Measurements from ENCODE around the gene OR8H2. TPM values are rescaled to one million over a fixed set of nuclear protein-coding genes. Genes with fewer than 3 reads are reported as not detected.
"Not testable (repeated sequence)": the region's sequence is repeated elsewhere in the genome, so short reads cannot be mapped to it uniquely, and the experiment has no call there.

The OR8H2 gene
- total RNA-seq: not detected

GRCh38 chr11:56103210-56103737 is at the start of gene OR8H2:
Gene OR8H2, plus strand, starts transcription at chr11:56103687. Its CDS starts 1,356 bp downstream, at chr11:56105043.
- ATAC-seq (no peak), DNase-seq (no peak)
- peaks cover 10% of the 10 kb centered on the region for H3K9me3 Mint-ChIP-seq (ENCODE audit: low read depth)
- no peak within 1 kb of the TSS for H3K27ac Mint-ChIP-seq
- CTCF ChIA-PET: no interaction called here
- H3K27me3 Mint-ChIP-seq: no peaks in the 10 kb centered on the region
- no peaks in the 10 kb centered on the region for H3K36me3 Mint-ChIP-seq
- no peaks in the 10 kb centered on the region for H3K4me1 Mint-ChIP-seq
- H3K4me3 Mint-ChIP-seq: no peak within 1 kb of the TSS

- H3K27ac Mint-ChIP-seq, ATAC-seq, DNase-seq, H3K4me1 Mint-ChIP-seq, H3K4me3 Mint-ChIP-seq, H3K27me3 Mint-ChIP-seq, CTCF ChIA-PET, H3K36me3 Mint-ChIP-seq: not testable (repeated sequence)
- H3K9me3 Mint-ChIP-seq (ENCODE audit: low read depth): peaks cover 12% of the 10 kb centered on the region
Observed at GRCh38 chr11:56056366-56056765, 47.1 kb upstream of the OR8H2 start.

GRCh38 chr11:56057661-56058237 is 45.7 kb upstream of the OR8H2 start:
- H3K36me3 Mint-ChIP-seq, H3K4me1 Mint-ChIP-seq, H3K27ac Mint-ChIP-seq, CTCF ChIA-PET, DNase-seq, ATAC-seq, H3K4me3 Mint-ChIP-seq, H3K27me3 Mint-ChIP-seq: not testable (repeated sequence)
- peaks cover 12% of the 10 kb centered on the region for H3K9me3 Mint-ChIP-seq (ENCODE audit: low read depth)

GRCh38 chr11:56058260-56058780 is 45.2 kb upstream of the OR8H2 start:
- H3K4me3 Mint-ChIP-seq, ATAC-seq, DNase-seq, CTCF ChIA-PET, H3K36me3 Mint-ChIP-seq, H3K27ac Mint-ChIP-seq, H3K27me3 Mint-ChIP-seq, H3K4me1 Mint-ChIP-seq: not testable (repeated sequence)
- peaks cover 12% of the 10 kb centered on the region for H3K9me3 Mint-ChIP-seq (ENCODE audit: low read depth)

- no peaks in the 10 kb centered on the region for H3K27me3 Mint-ChIP-seq
- CTCF ChIA-PET: no interaction called here
- H3K4me1 Mint-ChIP-seq: no peaks in the 10 kb centered on the region
- H3K4me3 Mint-ChIP-seq: no peak overlapping the region
- no peaks in the 10 kb centered on the region for H3K36me3 Mint-ChIP-seq
- peaks cover 8% of the 10 kb centered on the region for H3K9me3 Mint-ChIP-seq (ENCODE audit: low read depth)
- DNase-seq: no peak
- ATAC-seq: no peak
- no peak overlapping the region for H3K27ac Mint-ChIP-seq
Observed at GRCh38 chr11:56066980-56067379, 36.5 kb upstream of the OR8H2 start.

GRCh38 chr11:56089697-56090096 is 13.8 kb upstream of the OR8H2 start:
- Mint-ChIP-seq H3K27ac (no peak overlapping the region), H3K4me1 (no peaks in the 10 kb centered on the region), H3K9me3 (ENCODE audit: low read depth) (peaks cover 12% of the 10 kb centered on the region), H3K36me3 (no peaks in the 10 kb centered on the region), H3K4me3 (no peak overlapping the region), H3K27me3 (no peaks in the 10 kb centered on the region)
- ATAC-seq (no peak), DNase-seq (no peak)
- CTCF ChIA-PET: no interaction called here

- CTCF ChIA-PET: no interaction called here
- Mint-ChIP-seq H3K36me3 (no peaks in the 10 kb centered on the region), H3K4me1 (no peaks in the 10 kb centered on the region), H3K9me3 (ENCODE audit: low read depth) (peaks cover 18% of the 10 kb centered on the region), H3K27me3 (no peaks in the 10 kb centered on the region), H3K27ac (no peak within 1 kb of the TSS), H3K4me3 (no peak within 1 kb of the TSS)
- no peak for DNase-seq
- no peak for ATAC-seq
Observed at GRCh38 chr11:56093008-56093407, 10.5 kb upstream of the OR8H2 start, which contains the start of gene OR8I2. Gene OR8I2, plus strand, starts transcription at chr11:56093308. Its CDS starts 0 bp downstream, at chr11:56093308.

GRCh38 chr11:56122073-56122472 is 18.6 kb downstream of the OR8H2 start, which contains the start of gene OR8H3:
Gene OR8H3, plus strand, starts transcription at chr11:56122373. Its CDS starts 0 bp downstream, at chr11:56122373.
- no peaks in the 10 kb centered on the region for H3K36me3 Mint-ChIP-seq
- H3K9me3 Mint-ChIP-seq (ENCODE audit: low read depth): peaks cover 13% of the 10 kb centered on the region

GRCh38 chr11:56140151-56140661 is 36.7 kb downstream of the OR8H2 start, which contains the start of gene OR8J3:
Gene OR8J3, minus strand, starts transcription at chr11:56140201. Its CDS starts 2,483 bp downstream, at chr11:56137718.
- CTCF ChIA-PET: no interaction called here
- Mint-ChIP-seq H3K4me3 (no peak within 1 kb of the TSS), H3K27me3 (no peaks in the 10 kb centered on the region), H3K9me3 (ENCODE audit: low read depth) (peaks cover 5% of the 10 kb centered on the region), H3K27ac (no peak within 1 kb of the TSS), H3K4me1 (no peaks in the 10 kb centered on the region), H3K36me3 (no peaks in the 10 kb centered on the region)
- ATAC-seq (no peak), DNase-seq (no peak)

More at GRCh38 chr11:56122073-56122472, 18.6 kb downstream of the OR8H2 start, which contains the start of gene OR8H3:
- CTCF ChIA-PET: no interaction called here
- ATAC-seq: no peak
- H3K27ac Mint-ChIP-seq: no peak within 1 kb of the TSS
- no peaks in the 10 kb centered on the region for H3K4me1 Mint-ChIP-seq
- H3K27me3 Mint-ChIP-seq: no peaks in the 10 kb centered on the region
- no peak for DNase-seq
- no peak within 1 kb of the TSS for H3K4me3 Mint-ChIP-seq

- CTCF ChIA-PET; H3K4me3 Mint-ChIP-seq; H3K27ac Mint-ChIP-seq; H3K36me3 Mint-ChIP-seq; H3K9me3 Mint-ChIP-seq (ENCODE audit: low read depth); H3K27me3 Mint-ChIP-seq; H3K4me1 Mint-ChIP-seq; DNase-seq; ATAC-seq: not testable (repeated sequence)
Observed at GRCh38 chr11:56143681-56144080, 40.2 kb downstream of the OR8H2 start.

GRCh38 chr11:56151376-56151775 is 47.9 kb downstream of the OR8H2 start:
- Mint-ChIP-seq H3K9me3 (ENCODE audit: low read depth) (peaks cover 14% of the 10 kb centered on the region), H3K4me1 (no peaks in the 10 kb centered on the region), H3K27ac (no peak overlapping the region), H3K27me3 (no peaks in the 10 kb centered on the region), H3K4me3 (no peak overlapping the region), H3K36me3 (no peaks in the 10 kb centered on the region)
- DNase-seq (no peak), ATAC-seq (no peak)
- CTCF ChIA-PET: no interaction called here

GRCh38 chr11:56152333-56152732 is 48.8 kb downstream of the OR8H2 start:
- no peaks in the 10 kb centered on the region for H3K36me3 Mint-ChIP-seq
- no peak for DNase-seq
- H3K4me1 Mint-ChIP-seq: no peaks in the 10 kb centered on the region
- ATAC-seq: no peak
- no peak overlapping the region for H3K27ac Mint-ChIP-seq
- no peaks in the 10 kb centered on the region for H3K27me3 Mint-ChIP-seq
- peaks cover 14% of the 10 kb centered on the region for H3K9me3 Mint-ChIP-seq (ENCODE audit: low read depth)
- CTCF ChIA-PET: no interaction called here
- H3K4me3 Mint-ChIP-seq: no peak overlapping the region
